Superior temporal gyrus (tissue), 1 donor: Measurements from ENCODE around the gene RGR.

Experiments
- DNase-seq: peaks from one replicate; pipeline ENCODE4 v3.0.0-alpha.2; 2016; ENCODE audit errors: extremely low spot score

Gene RGR

DNA sequence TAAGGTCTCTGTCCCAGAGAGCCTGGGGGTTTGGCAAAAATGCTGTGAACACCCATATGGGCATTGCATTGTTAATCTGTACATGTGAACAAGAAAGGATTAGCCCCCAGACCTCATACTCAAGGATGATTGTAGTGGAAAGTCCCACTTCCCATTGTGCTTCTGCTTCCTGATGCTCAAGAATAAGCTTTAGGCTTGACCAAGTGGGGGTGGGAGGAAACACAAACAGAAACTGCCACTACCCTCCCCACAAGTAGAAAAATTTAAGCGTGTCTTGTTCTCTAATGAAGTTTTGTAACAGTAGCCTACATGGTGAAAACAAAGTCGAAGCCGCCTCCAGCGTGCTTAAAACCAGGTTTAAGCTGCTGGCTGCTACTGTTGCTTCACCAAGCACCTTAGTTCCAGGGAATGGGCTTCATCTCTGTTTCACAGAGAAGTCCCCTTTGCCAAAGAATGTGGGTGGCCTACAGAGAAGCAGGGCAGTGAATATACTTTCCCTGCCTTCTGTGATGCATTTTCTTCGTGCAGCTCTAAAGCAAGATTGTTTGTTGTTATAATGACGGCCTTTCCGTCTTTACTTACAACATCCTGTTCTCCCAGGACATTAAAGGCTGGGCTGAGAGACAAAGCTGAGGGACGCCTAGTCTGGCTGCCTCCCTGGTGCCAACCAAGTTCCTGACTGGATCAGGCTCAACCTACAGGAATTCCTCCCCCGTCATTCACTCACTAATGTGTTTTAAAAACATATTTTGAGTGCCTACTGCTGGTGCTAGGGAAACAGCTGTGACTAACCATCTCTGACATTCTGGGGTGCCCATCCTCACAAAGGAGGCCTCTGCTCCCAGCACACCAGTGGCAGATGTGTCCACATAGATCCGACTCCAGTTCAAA, 51.5 kb downstream of the RGR start:
- peak; percentile 38 for DNase-seq

DNA sequence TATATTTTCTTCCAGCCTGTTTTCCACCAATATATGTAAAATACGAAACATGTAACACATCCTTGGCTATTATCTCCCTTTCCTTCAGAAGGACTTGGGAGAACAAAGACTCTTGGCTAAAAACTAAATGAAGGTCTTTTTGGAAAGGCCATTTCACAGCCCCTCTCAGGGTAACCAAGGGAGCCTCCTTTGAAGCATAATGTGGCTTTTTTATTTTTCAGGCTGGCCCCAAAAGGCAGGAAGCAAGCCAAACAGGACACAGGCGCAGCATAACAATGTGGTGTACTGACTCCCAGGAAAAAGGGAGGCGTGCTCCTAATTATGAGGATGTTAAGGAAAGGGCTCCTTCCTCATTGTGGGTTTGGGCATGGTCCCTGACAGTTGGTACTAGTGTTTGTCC, 53.2 kb downstream of the RGR start:
- DNase-seq, result no peak

DNA sequence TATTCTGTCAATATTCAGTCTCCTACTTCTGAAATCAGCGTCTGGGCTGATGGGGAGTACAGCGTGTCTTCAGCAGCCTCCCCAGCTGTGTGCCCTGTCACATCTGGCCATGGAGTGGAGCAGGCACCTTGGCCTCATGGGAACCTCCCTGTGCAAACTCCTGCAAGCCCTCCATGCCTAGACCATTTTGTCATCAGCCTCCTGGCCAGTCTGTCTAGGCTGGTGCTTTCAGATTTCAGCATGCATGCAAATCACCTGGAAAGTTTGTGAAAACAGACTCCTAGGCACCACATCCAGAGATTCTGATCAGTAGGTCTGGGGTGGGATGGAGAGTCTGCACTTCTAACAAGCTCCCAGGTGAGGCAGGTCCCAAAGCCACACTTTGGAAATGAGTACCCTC, 57.4 kb downstream of the RGR start:
- DNase-seq, result no peak

DNA sequence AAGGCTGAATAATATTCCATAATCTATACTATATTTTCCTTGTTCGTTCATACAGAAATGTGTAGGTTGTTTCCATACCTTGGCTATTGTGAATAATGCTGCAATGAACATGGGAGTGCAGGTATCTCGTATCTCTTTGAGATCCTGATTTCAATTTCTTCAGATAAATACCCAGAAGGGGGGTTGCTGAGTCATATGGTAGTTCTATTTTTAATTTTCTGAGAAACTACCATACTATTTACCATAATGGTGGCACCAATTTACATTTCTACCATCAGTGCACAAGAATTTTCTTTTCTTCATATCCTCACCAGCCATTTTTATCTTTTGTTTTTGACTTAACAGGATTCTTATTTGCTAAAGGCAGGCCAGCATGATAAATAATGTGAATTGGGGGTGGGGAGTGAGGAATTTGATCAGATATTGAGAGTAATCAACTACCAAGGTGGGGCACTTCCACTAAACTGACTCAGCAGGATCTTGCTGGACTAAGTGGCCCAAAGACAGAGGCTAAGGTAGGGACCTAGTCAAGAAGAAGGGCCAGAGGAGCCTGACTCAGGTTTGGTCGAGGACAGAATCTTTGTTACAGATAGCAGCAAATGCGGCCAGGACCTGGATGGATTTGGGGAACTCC, 62.0 kb downstream of the RGR start:
- no peak for DNase-seq

DNA sequence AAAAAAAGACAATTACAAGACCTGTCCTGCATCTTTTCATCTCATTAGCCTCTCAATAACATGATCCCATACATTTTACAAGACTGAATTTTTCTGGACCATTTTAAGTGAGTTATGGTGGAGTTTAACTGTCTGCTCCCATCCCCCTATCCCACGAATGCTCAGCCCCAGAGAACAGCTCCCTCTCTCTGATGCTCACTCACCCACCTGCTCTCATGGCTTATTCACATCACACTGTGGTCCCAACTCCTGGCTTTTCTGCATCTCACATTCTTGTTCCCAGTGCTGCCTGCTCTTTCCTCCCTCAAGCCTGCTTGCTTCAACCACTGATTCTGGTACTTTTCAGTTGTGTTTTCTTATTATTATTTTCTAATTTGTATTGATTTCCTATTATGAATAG, 63.2 kb downstream of the RGR start:
- no peak for DNase-seq

DNA sequence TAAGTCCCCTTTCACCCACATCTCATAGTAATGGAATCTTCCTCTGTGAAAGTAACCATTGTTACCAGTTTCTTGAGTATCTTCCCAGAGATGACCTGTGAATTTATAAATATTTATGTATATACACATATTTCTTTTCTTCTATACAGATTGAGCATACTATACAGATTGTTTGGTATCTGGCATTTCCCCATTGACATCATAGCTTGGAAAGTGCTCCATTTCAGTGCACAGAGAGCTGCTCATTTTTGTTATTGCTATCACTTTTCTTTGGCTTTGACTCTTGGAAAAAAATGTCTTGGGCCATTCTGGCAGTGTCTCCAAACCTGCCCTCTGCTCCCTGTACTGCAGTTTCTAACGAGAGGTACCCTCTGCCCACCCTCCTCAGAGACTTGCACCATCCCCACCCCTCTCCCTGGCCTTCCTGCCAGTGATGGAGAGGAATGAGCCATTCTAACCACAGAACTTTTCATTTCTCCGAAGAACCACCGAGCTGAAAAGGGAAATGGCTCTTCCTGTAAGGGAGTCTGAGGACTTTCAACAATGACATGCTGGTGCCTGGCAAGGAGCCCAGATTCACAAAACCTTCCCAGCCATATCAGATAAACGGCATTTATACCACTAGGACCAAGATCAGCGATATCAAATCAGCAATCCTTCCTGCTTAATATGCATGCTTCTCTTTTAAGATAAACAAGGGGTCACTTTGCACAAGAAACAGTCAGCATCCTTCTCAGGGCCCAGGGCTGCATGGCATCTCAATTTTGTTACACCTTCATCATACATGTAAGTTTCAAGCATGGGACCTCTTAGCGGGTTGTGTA, 63.8 kb downstream of the RGR start:
- no peak for DNase-seq
